GM19023 (cell line): Measurements from ENCODE around the gene FBXL13.
"Not testable (repeated sequence)": the region's sequence is repeated elsewhere in the genome, so short reads cannot be mapped to it uniquely, and the experiment has no call there.

Source experiments
- ATAC-seq: cut with Tn5 transposase; IDR thresholded peaks from one replicate; pipeline ENCODE4 v1.9.1; 2021; ENCODE audit warnings: mild to moderate bottlenecking, moderate library complexity; ENCODE audit not compliant: unreplicated experiment

Gene FBXL13

DNA sequence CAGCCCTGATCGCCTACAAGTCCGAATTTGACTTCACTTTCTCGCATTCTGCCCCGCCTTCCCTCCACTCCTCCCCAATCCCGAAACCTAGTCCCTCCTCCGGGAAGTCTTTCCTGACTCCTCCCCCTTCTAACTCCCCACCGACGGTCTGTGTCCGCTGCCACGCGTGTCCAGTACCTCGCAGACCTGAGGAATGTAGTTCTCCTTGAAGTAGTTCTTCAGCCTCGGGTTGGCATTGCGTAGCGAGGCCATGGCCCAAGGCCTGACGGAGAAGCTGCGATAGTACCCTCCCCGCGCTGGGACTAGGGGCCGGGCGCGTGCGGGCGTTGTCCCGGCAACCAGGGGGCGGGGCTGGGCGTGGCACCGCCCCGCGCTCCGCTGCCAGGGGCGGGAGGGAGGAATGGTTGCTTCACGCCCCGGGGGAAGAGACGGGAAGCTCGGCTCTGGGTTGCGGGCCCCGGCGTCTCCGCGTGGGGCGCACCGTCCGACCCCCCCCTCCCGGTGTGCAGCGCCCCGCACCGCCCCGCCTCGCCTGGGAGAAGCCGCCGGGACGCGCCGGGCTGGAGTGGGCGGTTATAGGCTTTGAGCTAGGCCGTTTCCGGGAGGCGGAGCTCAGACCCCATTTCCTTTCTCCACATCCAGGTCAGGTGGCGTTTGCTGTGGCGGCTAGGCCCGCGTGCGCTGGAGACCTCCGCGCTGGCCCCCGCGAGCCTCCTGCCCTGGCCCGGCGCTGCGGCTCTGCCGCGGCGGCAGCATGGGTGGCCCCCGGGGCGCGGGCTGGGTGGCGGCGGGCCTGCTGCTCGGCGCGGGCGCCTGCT, at the start of gene FBXL13, which contains the start of gene ARMC10:
FBXL13 (minus strand) TSS at position 278 of the 818 bp plus-strand sequence.
ARMC10 (plus strand) TSS at position 622 of the 818 bp plus-strand sequence; CDS start at position 755, 133 bp downstream.
- ATAC-seq = peak; percentile 90

- no peak for ATAC-seq
Observed at GRCh38 chr7:103123529-103123928, 48.9 kb upstream of the FBXL13 start.

GRCh38 chr7:103121641-103122040, 47.0 kb upstream of the FBXL13 start:
- ATAC-seq = no peak

DNA sequence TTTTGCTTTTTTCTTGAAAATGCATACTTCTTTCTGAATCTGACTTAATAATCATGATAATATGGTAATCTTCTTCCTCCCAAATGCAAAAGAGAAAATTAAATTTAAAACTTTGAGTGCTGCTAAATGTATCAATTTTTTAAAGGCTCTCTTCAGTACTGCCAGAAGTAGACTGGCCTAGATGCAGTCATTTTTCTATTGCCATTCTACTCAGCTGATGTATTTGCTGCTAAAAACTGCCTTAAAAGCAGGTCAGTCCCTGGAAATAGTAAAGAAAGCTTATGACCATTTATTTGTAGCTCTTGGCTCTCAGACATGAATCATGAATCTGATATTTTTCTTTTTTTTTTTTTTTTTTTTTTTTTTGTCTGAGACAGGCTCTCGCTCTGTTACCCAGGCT, 45.8 kb upstream of the FBXL13 start:
- ATAC-seq = no peak

GRCh38 chr7:103119791-103120291, 45.2 kb upstream of the FBXL13 start:
- no peak for ATAC-seq

DNA sequence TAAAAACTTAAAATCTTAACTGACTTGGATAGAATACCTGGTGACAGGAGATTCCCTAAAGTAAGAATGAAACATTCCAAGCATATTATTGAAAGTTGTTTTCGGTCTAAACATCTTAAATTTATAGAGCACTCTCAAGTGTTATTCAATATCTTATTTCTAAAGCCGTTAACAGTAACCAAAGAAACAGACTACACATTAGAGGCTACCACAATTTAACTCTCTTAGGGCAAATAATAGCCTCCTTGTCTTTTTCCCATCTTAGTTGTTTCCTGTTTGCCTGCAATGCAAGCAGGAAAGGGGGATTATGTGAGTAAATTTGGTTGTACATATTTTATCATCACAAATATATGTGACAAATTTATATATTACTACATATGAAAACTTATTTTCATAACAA, 42.9 kb upstream of the FBXL13 start:
- no peak for ATAC-seq

DNA sequence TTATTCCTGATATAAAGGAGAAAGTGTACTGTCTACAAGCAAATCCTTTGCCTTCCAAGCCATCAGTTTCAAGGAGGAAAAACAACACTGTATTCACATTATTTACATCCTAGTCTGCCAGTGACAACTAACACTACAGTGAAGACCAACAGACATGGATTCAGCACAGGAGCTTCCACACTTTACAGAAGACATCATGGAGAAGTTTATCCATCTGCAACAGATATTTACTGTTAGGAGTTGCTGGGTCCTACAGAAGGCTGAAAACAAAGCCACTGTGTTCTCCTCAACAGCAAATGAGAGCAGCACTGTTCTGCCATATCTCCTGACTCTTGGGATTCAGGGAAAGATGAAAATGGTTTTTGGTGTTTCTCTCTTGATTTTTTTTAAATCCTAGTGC, 42.4 kb upstream of the FBXL13 start:
- ATAC-seq = no peak

DNA sequence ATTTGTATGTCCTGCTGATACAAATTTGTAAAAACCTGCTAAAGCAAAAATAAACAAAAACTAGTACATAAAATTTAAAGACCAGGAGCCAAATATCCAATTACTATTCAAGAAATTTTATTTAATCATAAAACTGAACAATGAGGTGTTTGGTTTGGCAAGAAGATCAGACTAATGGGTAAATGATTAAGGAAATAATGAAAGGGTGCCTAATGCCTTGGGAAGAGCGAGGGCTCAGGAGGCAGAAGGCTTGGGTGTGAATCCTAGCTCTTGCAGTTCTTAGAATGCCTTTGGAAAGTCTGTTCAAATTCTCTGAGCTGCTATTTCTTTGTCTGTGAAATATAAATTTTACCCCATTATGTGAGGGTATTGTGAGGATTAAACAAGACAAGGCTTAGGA, 41.9 kb upstream of the FBXL13 start:
- ATAC-seq = no peak

DNA sequence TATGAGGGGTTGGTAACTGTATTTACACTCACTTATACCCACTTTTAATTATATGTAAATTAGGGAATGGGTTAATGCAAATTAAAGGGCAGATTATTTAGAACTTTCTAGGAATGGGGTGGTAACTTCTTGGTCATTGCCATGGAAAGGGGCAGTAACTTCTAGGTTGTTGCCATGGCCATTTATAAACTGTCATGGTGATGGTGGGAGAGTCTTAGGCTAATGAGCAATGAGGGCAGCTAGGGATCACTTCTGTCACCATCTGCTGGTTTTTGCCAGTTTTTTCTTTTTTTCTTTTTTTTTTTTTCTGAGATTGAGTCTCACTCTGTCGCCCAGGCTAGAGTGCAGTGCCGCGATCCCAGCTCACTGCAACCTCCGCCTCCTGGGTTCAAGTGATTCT, 41.2 kb upstream of the FBXL13 start:
- no peak for ATAC-seq

- ATAC-seq = no peak
Observed at GRCh38 chr7:103114576-103115008, 40.0 kb upstream of the FBXL13 start.

DNA sequence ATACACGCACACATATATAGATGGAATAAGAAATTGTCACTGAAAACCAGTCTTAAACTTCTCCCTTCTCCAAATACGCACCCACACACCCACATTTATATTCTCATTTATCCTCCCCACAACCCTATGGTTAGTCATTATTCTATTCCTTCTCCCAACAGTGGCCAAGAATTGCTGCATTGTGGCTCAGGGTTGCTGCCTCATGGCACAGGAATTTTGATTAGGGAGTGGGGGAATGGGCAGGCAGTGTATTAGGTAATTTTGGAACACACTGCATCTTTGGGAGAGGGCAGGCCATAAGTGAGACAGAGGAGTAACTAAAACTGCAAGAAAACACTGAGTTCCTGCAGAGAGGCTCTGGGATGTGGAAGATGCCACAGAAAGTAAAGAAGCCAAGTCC, 38.6 kb upstream of the FBXL13 start:
- ATAC-seq = no peak

- ATAC-seq = not testable (repeated sequence)
Observed at GRCh38 chr7:103106703-103107070, 32.1 kb upstream of the FBXL13 start.

GRCh38 chr7:103106005-103106702, 31.6 kb upstream of the FBXL13 start:
- no peak for ATAC-seq

DNA sequence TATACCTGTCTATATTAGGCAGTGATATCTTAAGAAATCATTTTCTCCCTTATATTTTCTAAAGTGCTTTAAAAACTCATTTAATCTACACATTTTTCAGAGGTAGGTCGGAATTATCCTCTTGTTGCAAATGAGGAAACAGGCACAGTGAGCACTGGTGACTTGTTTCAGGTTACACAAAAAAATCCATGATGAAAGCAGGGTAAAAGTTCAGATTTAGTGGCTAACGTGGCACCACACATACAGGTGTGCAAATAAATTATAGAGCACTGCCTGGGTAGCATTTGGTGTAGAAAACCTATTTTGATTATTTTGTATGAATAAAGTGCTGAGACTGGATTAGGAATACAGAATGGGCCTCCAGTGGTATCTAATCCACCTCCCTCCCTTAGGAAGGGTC, 26.9 kb upstream of the FBXL13 start:
- ATAC-seq = no peak

GRCh38 chr7:103100348-103100747, 25.8 kb upstream of the FBXL13 start:
- ATAC-seq = no peak

GRCh38 chr7:103097041-103097440, 22.4 kb upstream of the FBXL13 start:
- ATAC-seq = no peak

DNA sequence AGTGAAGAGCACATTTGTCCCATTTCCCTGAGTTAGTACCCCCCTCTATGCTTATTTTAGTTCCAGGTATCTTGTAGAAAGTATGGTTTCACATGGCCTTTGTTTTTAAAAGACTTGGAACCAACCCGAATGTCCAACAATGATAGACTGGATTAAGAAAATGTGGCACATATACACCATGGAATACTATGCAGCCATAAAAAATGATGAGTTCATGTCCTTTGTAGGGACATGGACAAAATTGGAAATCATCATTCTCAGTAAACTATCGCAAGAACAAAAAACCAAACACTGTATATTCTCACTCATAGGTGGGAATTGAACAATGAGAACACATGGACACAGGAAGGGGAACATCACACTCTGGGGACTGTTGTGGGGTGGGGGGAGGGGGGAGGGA, 21.0 kb upstream of the FBXL13 start:
- not testable (repeated sequence) for ATAC-seq

GRCh38 chr7:103094102-103094501, 19.5 kb upstream of the FBXL13 start:
- ATAC-seq = no peak

DNA sequence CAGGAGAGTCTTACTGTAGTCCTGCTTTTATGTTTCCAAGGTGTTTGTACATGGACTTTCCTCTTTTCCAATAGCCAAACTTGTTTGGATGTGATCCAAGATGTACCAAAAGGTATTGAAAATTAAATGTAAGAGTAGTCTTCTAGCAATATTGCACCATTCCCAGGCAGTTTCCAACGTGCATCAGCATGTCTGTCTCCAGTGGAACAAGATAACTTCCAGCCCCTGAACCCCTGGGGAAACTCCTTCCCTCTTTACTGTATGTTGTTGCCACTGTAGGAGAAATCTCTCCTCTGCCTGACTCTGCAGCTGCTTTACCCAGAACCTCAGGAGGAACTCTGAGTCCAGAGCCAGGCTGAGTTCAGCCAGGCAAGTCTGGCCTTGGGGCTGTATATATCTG, 18.8 kb upstream of the FBXL13 start:
- ATAC-seq = no peak

GRCh38 chr7:103092321-103092720, 17.7 kb upstream of the FBXL13 start:
- ATAC-seq = not testable (repeated sequence)

GRCh38 chr7:103083210-103083609, 8.6 kb upstream of the FBXL13 start:
- no peak for ATAC-seq

DNA sequence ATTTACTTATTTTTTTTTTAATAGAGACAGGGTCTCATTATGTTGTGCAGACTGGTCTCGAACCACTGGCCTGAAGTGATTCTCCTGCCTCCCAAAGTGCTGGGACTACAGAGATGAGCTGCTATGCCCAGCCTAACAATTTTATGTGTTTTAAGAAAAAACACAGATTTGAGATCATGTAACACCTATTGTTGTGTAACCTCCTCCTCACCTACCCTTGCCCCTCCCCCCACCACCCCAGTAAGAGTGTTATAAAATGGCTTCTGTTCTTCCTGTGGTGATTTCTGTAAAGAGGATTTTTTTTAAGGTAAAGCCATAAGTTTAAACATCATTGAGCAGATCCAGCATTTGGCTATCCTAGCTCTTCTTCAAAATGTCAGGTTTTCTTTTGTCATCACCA, 7.9 kb upstream of the FBXL13 start:
- ATAC-seq = no peak
